Measurements from ENCODE around the gene PRR20C. TPM values are rescaled to one million over a fixed set of nuclear protein-coding genes. Genes with fewer than 3 reads are reported as not detected.
"Not testable (repeated sequence)": the region's sequence is repeated elsewhere in the genome, so short reads cannot be mapped to it uniquely, and the experiment has no call there.

PRR20C gene
- not detected in 2 replicates for total RNA-seq (2014; rRNA removed)
- not detected for Bru-seq, nascent RNA
- BruChase-seq, experiment 1, labeled RNA remaining after a 6-hour chase: not detected
- BruChase-seq, experiment 2, labeled RNA remaining after a 2-hour chase: not detected
- long read RNA-seq: 0 reads

DNA sequence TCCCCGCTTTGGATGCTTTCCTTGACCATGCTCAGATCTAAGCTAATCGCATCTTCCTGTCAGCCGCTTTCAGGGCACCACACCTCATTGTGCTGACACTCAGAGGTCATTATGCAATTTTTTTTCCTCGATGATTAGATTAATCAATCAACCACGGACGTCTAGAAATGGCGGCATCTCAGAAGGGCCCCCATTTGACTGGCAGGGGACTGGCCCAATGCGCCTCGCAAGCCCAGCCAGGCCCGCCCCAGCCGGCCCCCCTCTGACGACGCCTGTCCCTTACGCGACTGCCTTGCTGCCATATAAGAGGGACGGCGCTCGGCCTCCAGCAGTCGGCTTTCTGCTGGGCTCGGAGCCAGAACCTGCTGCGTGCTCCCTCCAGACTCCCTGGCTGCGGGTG is at the start of gene PRR20C:
TSS of gene PRR20C (plus strand) at position 301 of the 400 bp plus-strand sequence. CDS start 387 bp downstream, outside the sequence.
- BruUV-seq (replicated peaks); H3K27me3 ChIP-seq (ENCODE audit: low read length); H3F3A ChIP-seq (ENCODE audit: low read length, unreplicated experiment); H2AFZ ChIP-seq (ENCODE audit: low read length); CTCF ChIA-PET; H3K4me1 ChIP-seq (ENCODE audit: insufficient read depth, low read length); H3K9me2 ChIP-seq (replicated peaks; ENCODE audit: low read length); H3K36me3 ChIP-seq (ENCODE audit: low read depth, low read length); H4K20me1 ChIP-seq (ENCODE audit: low read length); H3K4me3 ChIP-seq (ENCODE audit: low read length); DNase-seq; POLR2A ChIA-PET (ENCODE audit: unreplicated experiment); H3K4me2 ChIP-seq (ENCODE audit: low read length); intact Hi-C loops (cut with micrococcal nuclease); ATAC-seq; H3K9me3 ChIP-seq (ENCODE audit: low read length); H3K27ac ChIP-seq (ENCODE audit: low read length); H3K79me2 ChIP-seq (ENCODE audit: low read length); H3K9ac ChIP-seq (ENCODE audit: low read length): not testable (repeated sequence)

DNA sequence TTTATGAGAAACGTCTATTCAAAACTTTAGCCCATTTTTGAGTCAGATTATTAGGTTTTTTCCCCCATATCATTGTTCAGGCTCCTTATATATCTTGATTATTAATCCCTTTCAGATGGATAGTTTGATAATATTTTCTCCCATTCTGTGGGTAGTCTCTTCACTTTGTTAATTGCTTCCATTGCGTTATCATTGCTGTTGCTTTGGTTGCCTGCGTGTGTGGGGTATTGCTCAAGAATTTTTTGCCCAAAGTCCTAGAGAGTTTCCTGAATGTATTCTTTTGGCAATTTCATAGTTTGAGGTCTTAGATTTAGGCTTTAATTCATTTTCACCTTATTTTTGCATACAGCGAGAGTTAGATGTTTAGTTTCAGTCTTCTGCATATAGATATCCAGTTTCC is 38.9 kb upstream of the PRR20C start:
- Histone ChIP-seq H3K4me2 (ENCODE audit: low read length) (no peak overlapping the region), H3K79me2 (ENCODE audit: low read length) (no peaks in the 10 kb centered on the region), H3K9me3 (ENCODE audit: low read length) (no peaks in the 10 kb centered on the region), H3K27ac (ENCODE audit: low read length) (no peak overlapping the region), H3K4me1 (ENCODE audit: insufficient read depth, low read length) (no peaks in the 10 kb centered on the region), H2AFZ (ENCODE audit: low read length) (no peak overlapping the region), H3K4me3 (ENCODE audit: low read length) (no peak overlapping the region), H3K27me3 (ENCODE audit: low read length) (no peaks in the 10 kb centered on the region), H3K36me3 (ENCODE audit: low read depth, low read length) (no peaks in the 10 kb centered on the region), H4K20me1 (ENCODE audit: low read length) (no peaks in the 10 kb centered on the region), H3K9ac (ENCODE audit: low read length) (no peak overlapping the region), H3K9me2 (replicated peaks; ENCODE audit: low read length) (no peaks in the 10 kb centered on the region), H3F3A (ENCODE audit: low read length, unreplicated experiment) (no peaks in the 10 kb centered on the region)
- ATAC-seq: no peak
- TF ChIP-seq, protein P1, sequence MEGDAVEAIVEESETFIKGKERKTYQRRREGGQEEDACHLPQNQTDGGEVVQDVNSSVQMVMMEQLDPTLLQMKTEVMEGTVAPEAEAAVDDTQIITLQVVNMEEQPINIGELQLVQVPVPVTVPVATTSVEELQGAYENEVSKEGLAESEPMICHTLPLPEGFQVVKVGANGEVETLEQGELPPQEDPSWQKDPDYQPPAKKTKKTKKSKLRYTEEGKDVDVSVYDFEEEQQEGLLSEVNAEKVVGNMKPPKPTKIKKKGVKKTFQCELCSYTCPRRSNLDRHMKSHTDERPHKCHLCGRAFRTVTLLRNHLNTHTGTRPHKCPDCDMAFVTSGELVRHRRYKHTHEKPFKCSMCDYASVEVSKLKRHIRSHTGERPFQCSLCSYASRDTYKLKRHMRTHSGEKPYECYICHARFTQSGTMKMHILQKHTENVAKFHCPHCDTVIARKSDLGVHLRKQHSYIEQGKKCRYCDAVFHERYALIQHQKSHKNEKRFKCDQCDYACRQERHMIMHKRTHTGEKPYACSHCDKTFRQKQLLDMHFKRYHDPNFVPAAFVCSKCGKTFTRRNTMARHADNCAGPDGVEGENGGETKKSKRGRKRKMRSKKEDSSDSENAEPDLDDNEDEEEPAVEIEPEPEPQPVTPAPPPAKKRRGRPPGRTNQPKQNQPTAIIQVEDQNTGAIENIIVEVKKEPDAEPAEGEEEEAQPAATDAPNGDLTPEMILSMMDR (conservative IDR thresholded peaks at IDR 0.05; ENCODE audit: low read depth, low read length): no peak
- no peak for TF ChIP-seq EZH2 (IDR thresholded peaks at IDR 0.05; ENCODE audit: low read length, unreplicated experiment)
- no peak for TF ChIP-seq EZH2phosphoT487 (IDR thresholded peaks at IDR 0.05; ENCODE audit: borderline replicate concordance, low read length)
- no peak for DNase-seq
- BruUV-seq (replicated peaks): no TSS peak
- ChIA-PET CTCF (no interaction called here), POLR2A (ENCODE audit: unreplicated experiment) (no interaction called here)
- intact Hi-C loops (cut with micrococcal nuclease): no loop called here

DNA sequence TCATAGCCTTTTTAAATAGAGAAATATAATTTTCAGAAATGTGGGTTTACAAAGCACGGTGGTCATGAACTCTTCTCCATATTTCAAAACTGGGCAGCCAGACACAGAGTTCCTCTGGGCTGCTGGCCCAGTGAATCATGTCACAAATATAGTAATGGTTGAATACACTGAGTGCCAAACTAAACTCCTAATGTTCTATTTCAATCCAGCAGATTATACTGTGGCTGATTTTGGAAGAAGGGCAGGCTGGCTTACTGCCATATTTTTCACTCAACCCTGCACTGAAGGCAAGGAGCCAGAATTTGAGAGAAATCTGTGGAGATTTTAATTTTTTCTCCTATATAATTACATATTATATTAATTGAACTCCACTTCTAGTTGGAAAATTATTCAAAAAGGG is 30.2 kb upstream of the PRR20C start:
- CTCF ChIA-PET: no interaction called here
- H3K9me3 ChIP-seq (ENCODE audit: low read length): no peaks in the 10 kb centered on the region
- H4K20me1 ChIP-seq (ENCODE audit: low read length): no peaks in the 10 kb centered on the region
- no peak overlapping the region for H3K4me3 ChIP-seq (ENCODE audit: low read length)
- no peak overlapping the region for H2AFZ ChIP-seq (ENCODE audit: low read length)
- ATAC-seq (no peak), DNase-seq (no peak)
- no peaks in the 10 kb centered on the region for H3K4me1 ChIP-seq (ENCODE audit: insufficient read depth, low read length)
- no peak overlapping the region for H3K9ac ChIP-seq (ENCODE audit: low read length)
- no peaks in the 10 kb centered on the region for H3K27me3 ChIP-seq (ENCODE audit: low read length)
- intact Hi-C loops (cut with micrococcal nuclease): no loop called here
- POLR2A ChIA-PET (ENCODE audit: unreplicated experiment): no interaction called here
- BruUV-seq (replicated peaks): no TSS peak
- H3K36me3 ChIP-seq (ENCODE audit: low read depth, low read length): no peaks in the 10 kb centered on the region
- H3K79me2 ChIP-seq (ENCODE audit: low read length): no peaks in the 10 kb centered on the region
- no peaks in the 10 kb centered on the region for H3K9me2 ChIP-seq (replicated peaks; ENCODE audit: low read length)
- no peaks in the 10 kb centered on the region for H3F3A ChIP-seq (ENCODE audit: low read length, unreplicated experiment)
- no peak for TF ChIP-seq EZH2 (IDR thresholded peaks at IDR 0.05; ENCODE audit: low read length, unreplicated experiment)
- TF ChIP-seq, protein P1 (conservative IDR thresholded peaks at IDR 0.05; ENCODE audit: low read depth, low read length): no peak
- TF ChIP-seq EZH2phosphoT487 (IDR thresholded peaks at IDR 0.05; ENCODE audit: borderline replicate concordance, low read length): no peak
- H3K27ac ChIP-seq (ENCODE audit: low read length): no peak overlapping the region
- no peak overlapping the region for H3K4me2 ChIP-seq (ENCODE audit: low read length)

All from PC-3 (cell line).